Cardiac muscle cell (in vitro differentiated cells and primary cell): Measurements from ENCODE around the gene NMRK2. TPM values are rescaled to one million over a fixed set of nuclear protein-coding genes. Genes with fewer than 3 reads are reported as not detected.
"Not testable (repeated sequence)": the region's sequence is repeated elsewhere in the genome, so short reads cannot be mapped to it uniquely, and the experiment has no call there.

Experiments used
- DNase-seq, 2 donors: peaks; one replicate each; pipeline versions ENCODE4 v3.0.0 to v3.0.0-alpha.2; 2010 to 2017; ENCODE audit warnings: low read depth in 1 of 2, low spot score in 1 of 2
- H3K27ac ChIP-seq: fragments of 200-600 bp; sonication (generic); 2 replicates; pipeline ENCODE4 v1.5.1; 2016
- H3K27me3 ChIP-seq: fragments of 200-600 bp; sonication (generic); 2 replicates; pipeline ENCODE4 v1.6.0; 2016; ENCODE audit warnings: control low read depth
- H3K36me3 ChIP-seq: fragments of 200-600 bp; sonication (generic); 2 replicates; pipeline ENCODE4 v1.5.1; 2016; ENCODE audit warnings: control low read depth
- H3K4me1 ChIP-seq: fragments of 200-600 bp; sonication (generic); 2 replicates; pipeline ENCODE4 v1.8.1; 2017; ENCODE audit warnings: low read depth, mild to moderate bottlenecking, mixed run types
- H3K4me3 ChIP-seq: fragments of 200-600 bp; sonication (generic); 2 replicates; pipeline ENCODE4 v1.5.1; 2016; ENCODE audit warnings: mild to moderate bottlenecking
- H3K9me3 ChIP-seq: fragments of 200-600 bp; sonication (generic); 2 replicates; pipeline ENCODE4 v1.5.1; 2017; ENCODE audit warnings: low read depth, mild to moderate bottlenecking, control low read depth
- polyA plus RNA-seq: library from polyadenylated mRNA; unstranded; fragments of >200 nt; fragmentation: Nextera tagmentation; extraction: Ambion mirVana; gene quantifications from 2 replicates; pipeline ENCODE4 v1.2.1, GENCODE V29; 2016
- total RNA-seq: library from RNA; depleted of rRNA; stranded (reverse); fragments of >200 nt; gene quantifications from 2 replicates; pipeline ENCODE4 v1.2.3, GENCODE V29; 2016
- TF ChIP-seq, protein P1 (sequence below): IDR thresholded peaks from 2 replicates; pipeline ENCODE4 v1.5.1; 2012; ENCODE audit warnings: low read depth, mild to moderate bottlenecking, low read length

NMRK2 gene
- total and polyA plus RNA-seq, 2 experiments from 2014 or later, result 32.9 to 39.4 TPM

GRCh38 chr19:3966051-3967017 is 33.5 kb downstream of the NMRK2 start:
- H3K36me3 ChIP-seq, result peaks cover 61% of the 10 kb centered on the region
- no peaks in the 10 kb centered on the region for H3K27me3 ChIP-seq
- peak overlapping the region; percentile 99 for H3K27ac ChIP-seq
- no peaks in the 10 kb centered on the region for H3K9me3 ChIP-seq
- TF ChIP-seq, protein P1, sequence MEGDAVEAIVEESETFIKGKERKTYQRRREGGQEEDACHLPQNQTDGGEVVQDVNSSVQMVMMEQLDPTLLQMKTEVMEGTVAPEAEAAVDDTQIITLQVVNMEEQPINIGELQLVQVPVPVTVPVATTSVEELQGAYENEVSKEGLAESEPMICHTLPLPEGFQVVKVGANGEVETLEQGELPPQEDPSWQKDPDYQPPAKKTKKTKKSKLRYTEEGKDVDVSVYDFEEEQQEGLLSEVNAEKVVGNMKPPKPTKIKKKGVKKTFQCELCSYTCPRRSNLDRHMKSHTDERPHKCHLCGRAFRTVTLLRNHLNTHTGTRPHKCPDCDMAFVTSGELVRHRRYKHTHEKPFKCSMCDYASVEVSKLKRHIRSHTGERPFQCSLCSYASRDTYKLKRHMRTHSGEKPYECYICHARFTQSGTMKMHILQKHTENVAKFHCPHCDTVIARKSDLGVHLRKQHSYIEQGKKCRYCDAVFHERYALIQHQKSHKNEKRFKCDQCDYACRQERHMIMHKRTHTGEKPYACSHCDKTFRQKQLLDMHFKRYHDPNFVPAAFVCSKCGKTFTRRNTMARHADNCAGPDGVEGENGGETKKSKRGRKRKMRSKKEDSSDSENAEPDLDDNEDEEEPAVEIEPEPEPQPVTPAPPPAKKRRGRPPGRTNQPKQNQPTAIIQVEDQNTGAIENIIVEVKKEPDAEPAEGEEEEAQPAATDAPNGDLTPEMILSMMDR, result no peak
- H3K4me3 ChIP-seq, result no peak overlapping the region
- H3K4me1 ChIP-seq, result peaks cover 23% of the 10 kb centered on the region
- DNase-seq, result no peak

DNA sequence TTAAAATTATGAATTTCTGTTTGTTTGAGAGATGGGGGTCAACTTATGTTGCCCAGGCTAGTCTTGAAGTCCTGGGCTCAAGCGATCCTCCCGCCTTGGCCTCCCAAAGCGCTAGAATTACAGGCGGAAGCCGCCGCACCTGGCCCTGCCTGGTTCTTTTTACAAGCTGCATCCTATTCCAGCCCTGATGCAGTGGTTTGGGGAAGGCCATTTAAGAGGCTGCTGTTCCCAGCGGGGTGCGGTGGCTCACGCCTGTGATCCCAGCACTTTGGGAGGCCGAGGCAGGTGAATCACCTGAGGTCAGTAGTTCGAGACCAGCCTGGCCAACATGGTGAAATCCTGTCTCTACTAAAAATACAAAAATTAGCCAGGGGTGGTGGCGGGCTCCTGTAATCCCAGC is 35.1 kb downstream of the NMRK2 start:
- DNase-seq, H3K9me3 ChIP-seq, H3K4me3 ChIP-seq, H3K27me3 ChIP-seq: not testable (repeated sequence)
- peaks cover 49% of the 10 kb centered on the region for H3K36me3 ChIP-seq
- peak overlapping the region; percentile 99 for H3K27ac ChIP-seq
- peaks cover 23% of the 10 kb centered on the region for H3K4me1 ChIP-seq

GRCh38 chr19:3968556-3969434 is 35.9 kb downstream of the NMRK2 start:
- peak; percentile 98 to 100 for DNase-seq
- Histone ChIP-seq H3K36me3 (peaks cover 41% of the 10 kb centered on the region), H3K9me3 (no peaks in the 10 kb centered on the region), H3K27me3 (no peaks in the 10 kb centered on the region), H3K27ac (peak overlapping the region; percentile 99), H3K4me1 (peaks cover 23% of the 10 kb centered on the region), H3K4me3 (peak overlapping the region; percentile 89)
- TF ChIP-seq, protein P1, result no peak

- H3K4me3 ChIP-seq, result peak overlapping the region; percentile 89
- H3K36me3 ChIP-seq, result peaks cover 38% of the 10 kb centered on the region
- H3K27ac ChIP-seq, result peak overlapping the region; percentile 99
- DNase-seq, result peak; percentile 63 to 85
- peaks cover 23% of the 10 kb centered on the region for H3K4me1 ChIP-seq
- no peaks in the 10 kb centered on the region for H3K9me3 ChIP-seq
- TF ChIP-seq, protein P1, result peak; percentile 24
- no peaks in the 10 kb centered on the region for H3K27me3 ChIP-seq
Measured at GRCh38 chr19:3969435-3970312, 36.8 kb downstream of the NMRK2 start.

DNA sequence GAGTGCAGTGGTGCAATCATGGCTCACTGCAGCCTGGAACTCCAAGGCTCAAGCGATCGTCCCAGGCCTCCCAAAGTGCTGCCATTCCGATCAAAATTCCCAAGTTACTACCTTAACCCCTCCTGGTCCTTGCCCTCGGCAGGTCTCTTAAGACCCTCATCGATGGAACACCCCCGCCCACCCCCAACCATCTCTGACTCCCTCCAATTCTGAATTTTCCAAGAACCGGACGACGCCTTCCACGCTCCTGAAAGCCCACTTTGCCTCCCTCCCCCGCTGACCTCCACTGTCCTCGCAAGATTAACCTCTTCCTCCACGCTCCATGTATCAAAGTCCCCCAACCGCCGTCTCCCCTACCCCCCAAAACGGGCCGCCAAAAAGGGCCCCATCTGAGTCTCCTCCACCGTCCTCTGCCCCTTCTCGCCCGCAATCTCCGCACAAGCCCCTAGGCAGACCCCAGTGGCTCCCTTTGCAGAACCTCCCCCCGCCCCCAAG is 37.5 kb downstream of the NMRK2 start:
- Histone ChIP-seq H3K4me3 (peak overlapping the region; percentile 89), H3K36me3 (peaks cover 35% of the 10 kb centered on the region), H3K9me3 (no peaks in the 10 kb centered on the region), H3K4me1 (peaks cover 23% of the 10 kb centered on the region), H3K27ac (peak overlapping the region; percentile 99), H3K27me3 (no peaks in the 10 kb centered on the region)
- TF ChIP-seq, protein P1, result no peak
- DNase-seq, result no peak
